T-cell (primary cell): ENCODE measurements around the gene GOLGA2. TPM values are rescaled to one million over a fixed set of nuclear protein-coding genes. Genes with fewer than 3 reads are reported as not detected.
A peak's percentile ranks its signal among the peaks of the same experiment; 100 is the strongest.
"Not testable (repeated sequence)": the region's sequence is repeated elsewhere in the genome, so short reads cannot be mapped to it uniquely, and the experiment has no call there.

Experiments
- ATAC-seq, 4 experiments: fragments of 200-7000 bp in 3 of 4; fragments of 150-1000 bp in 1 of 4; cut with Tn5 transposase; replicated peaks in 1 of 4; 1 replicate in 3 of 4; 2 replicates in 1 of 4; pipeline ENCODE4 v1.10.0; 2021; ENCODE audit warnings: moderate library complexity in 3 of 4, mild to moderate bottlenecking in 2 of 4, moderate number of reproducible peaks in 1 of 4
- CTCF ChIA-PET, 2 donors: fragments of 300-600 bp; sonication (Branson Sonifier 250); formaldehyde crosslinking; loops; one replicate each; lab custom pipeline; 2022; ENCODE audit warnings: antibody characterized with exemption in 2 of 2; lab: Charles Lee
- POLR2A ChIA-PET, 2 donors: fragments of 300-600 bp; sonication (Branson Sonifier 250); formaldehyde crosslinking; loops; one replicate each; lab custom pipeline; 2022; ENCODE audit warnings: antibody characterized with exemption in 2 of 2; lab: Charles Lee
- DNase-seq, 35 experiments: peaks; one replicate each; pipeline versions ENCODE4 v3.0.0 to v3.0.0-alpha.2; 2013 to 2023
- H3K27ac ChIP-seq: one replicate; pipeline ENCODE4 v1.5.1; 2013; ENCODE audit warnings: low read length
- H3K27me3 ChIP-seq, 2 experiments: replicated peaks in 1 of 2; 1 replicate in 1 of 2; 2 replicates in 1 of 2; pipeline versions ENCODE4 v1.6.1 to v1.7.0; 2013; ENCODE audit warnings: low read length in 1 of 2, mixed read lengths in 1 of 2; ENCODE audit not compliant: control insufficient read depth in 2 of 2, insufficient read depth in 2 of 2; ENCODE audit errors: extremely low read depth in 1 of 2
- H3K36me3 ChIP-seq, 2 donors: 1 replicate in 1 of 2; 2 replicates in 1 of 2; pipeline versions ENCODE4 v1.6.1 to v1.7.0; 2013; ENCODE audit warnings: low read length in 1 of 2; ENCODE audit not compliant: control insufficient read depth in 2 of 2, insufficient read depth in 1 of 2; ENCODE audit errors: extremely low read depth in 1 of 2
- H3K4me1 ChIP-seq, 2 experiments: 1 replicate in 1 of 2; 2 replicates in 1 of 2; pipeline versions ENCODE4 v1.6.1 to v1.7.0; 2013; ENCODE audit warnings: low read length in 2 of 2, mixed read lengths in 1 of 2; ENCODE audit not compliant: insufficient read depth in 2 of 2, control insufficient read depth in 1 of 2; ENCODE audit errors: extremely low read depth in 1 of 2
- H3K4me3 ChIP-seq, 2 donors: 1 replicate in 1 of 2; 2 replicates in 1 of 2; pipeline versions ENCODE4 v1.5.1 to v1.7.0; 2013; ENCODE audit warnings: mild to moderate bottlenecking in 2 of 2, low read length in 1 of 2, moderate library complexity in 1 of 2; ENCODE audit not compliant: control insufficient read depth in 1 of 2; ENCODE audit errors: extremely low read depth in 1 of 2
- H3K9me3 ChIP-seq: 2 replicates; pipeline ENCODE4 v1.7.0; 2013
- H3K27ac Mint-ChIP-seq, 2 donors: one replicate each; pipeline ENCODE4 v1.8.0; 2020 to 2021; ENCODE audit warnings: mild to moderate bottlenecking in 2 of 2, mixed read lengths in 2 of 2
- H3K27me3 Mint-ChIP-seq, 2 donors: one replicate each; pipeline ENCODE4 v1.8.0; 2021 to 2022; ENCODE audit warnings: mixed read lengths in 2 of 2
- H3K36me3 Mint-ChIP-seq: one replicate; pipeline ENCODE4 v1.8.0; 2021; ENCODE audit warnings: mixed read lengths
- H3K4me1 Mint-ChIP-seq, 3 donors: one replicate each; pipeline ENCODE4 v1.8.0; 2020 to 2022; ENCODE audit warnings: mixed read lengths in 3 of 3, mild to moderate bottlenecking in 1 of 3
- H3K4me3 Mint-ChIP-seq, 3 donors: one replicate each; pipeline ENCODE4 v1.8.0; 2020 to 2022; ENCODE audit warnings: mild to moderate bottlenecking in 3 of 3, mixed read lengths in 3 of 3, moderate library complexity in 3 of 3
- H3K9me3 Mint-ChIP-seq, 3 donors: one replicate each; pipeline ENCODE4 v1.8.0; 2020 to 2022; ENCODE audit warnings: mixed read lengths in 3 of 3
- WGBS: methylation state at CpG from one replicate; pipeline ENCODE4 v1.1.5; 2013; ENCODE audit warnings: missing lambda C conversion rate; ENCODE audit not compliant: insufficient coverage; 5-methylcytosine and 5-hydroxymethylcytosine counted together
- total RNA-seq, 35 experiments: library from RNA in 6 of 35; stranded (reverse) in 6 of 35; fragments of 120-200 nt in 1 of 35; gene quantifications; one replicate each; pipeline versions ENCODE4 v1.2.1 to v1.2.4 and lab custom pipeline; 2013 to 2026

Gene GOLGA2
- total RNA-seq, 5 donors from 2014 or later (not counting 1 experiment from before 2014, with no cell fraction given), result 49.6 to 71.3 (median 60.5) TPM

DNA sequence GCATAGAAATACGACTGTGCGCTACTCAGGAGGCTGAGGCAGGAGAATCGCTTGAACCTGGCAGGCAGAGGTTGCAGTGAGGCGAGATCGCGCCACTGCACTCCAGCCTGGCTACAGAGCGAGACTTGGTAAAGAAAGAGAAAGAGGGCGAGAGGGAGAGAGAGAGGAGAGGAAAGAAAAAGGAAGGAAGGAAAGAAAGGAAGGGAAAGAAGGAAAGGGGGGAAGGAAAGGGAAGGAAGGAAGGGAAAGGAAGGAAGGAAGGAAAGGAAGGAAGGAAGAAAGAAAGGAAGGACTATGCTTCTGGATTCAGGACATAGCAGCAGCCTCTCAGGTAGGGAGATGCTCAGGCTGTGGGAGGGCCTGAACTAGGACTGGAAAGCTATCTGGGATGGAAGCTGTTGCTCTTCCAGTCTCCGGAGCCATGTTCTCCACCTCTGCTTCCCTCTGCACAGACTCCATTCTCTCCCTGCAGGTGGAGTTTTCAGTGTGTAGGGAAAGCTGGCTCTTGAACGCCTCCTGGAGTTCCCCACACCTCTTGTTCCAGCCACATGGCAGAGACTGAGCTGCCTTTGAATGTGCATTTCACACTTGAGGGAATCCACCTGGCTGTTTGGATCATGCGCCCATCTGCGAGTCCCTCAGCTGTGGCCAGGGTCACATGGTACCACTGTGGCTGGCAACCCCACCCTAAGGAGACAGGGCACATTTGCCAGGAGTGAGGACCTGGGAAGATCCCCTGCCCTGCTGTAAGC, 9.4 kb upstream of the GOLGA2 start:
- no peak for ATAC-seq
- ChIA-PET POLR2A (no interaction called here), CTCF (interaction anchor here in 1 of 2 donors (0.6 kb wide), 1 partner anchor 675 kb away, joined by 4 read pairs; no protein-coding TSS in a partner anchor)
- DNase-seq, result no peak
- no peak overlapping the region for H3K27ac ChIP-seq
- H3K27me3 Mint-ChIP-seq, result no peaks in the 10 kb centered on the region
- H3K36me3 Mint-ChIP-seq, result peaks cover 13% of the 10 kb centered on the region
- H3K9me3 Mint-ChIP-seq, result no peaks in the 10 kb centered on the region
- H3K4me3 ChIP-seq, result no peak overlapping the region
- no peaks in the 10 kb centered on the region for H3K9me3 ChIP-seq
- H3K27me3 ChIP-seq, result no peaks in the 10 kb centered on the region
- no peak overlapping the region for H3K27ac Mint-ChIP-seq
- peaks cover 0 to 27% of the 10 kb centered on the region in 2 donors for H3K36me3 ChIP-seq
- no peaks in the 10 kb centered on the region for H3K4me1 ChIP-seq
- no peak overlapping the region for H3K4me3 Mint-ChIP-seq
- H3K4me1 Mint-ChIP-seq, result peaks cover 0 to under 1% (median 0%) of the 10 kb centered on the region in 3 donors
- WGBS, result 96% methylated on average over 10 of the region's 12 CpGs

DNA sequence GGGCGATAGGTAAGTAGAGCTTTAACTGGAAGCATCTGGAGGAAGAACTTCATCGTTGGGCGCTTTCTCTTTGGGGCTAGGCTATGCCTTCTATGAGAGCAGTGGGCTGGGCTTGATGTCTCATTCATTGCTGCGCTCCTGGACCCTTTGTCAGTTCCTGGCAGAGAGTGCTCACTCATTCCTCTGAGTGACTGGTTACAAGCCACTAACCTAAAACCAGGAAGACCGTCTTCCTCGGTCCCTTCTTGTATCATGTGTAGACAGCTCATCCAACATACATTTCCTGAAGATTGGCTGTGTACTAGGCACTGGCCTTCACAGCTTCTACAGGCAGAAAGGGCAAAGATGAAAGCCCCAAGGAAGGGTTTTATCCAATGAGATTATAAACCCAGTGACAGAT, 6.7 kb upstream of the GOLGA2 start:
- no peak for DNase-seq
- Histone ChIP-seq H3K4me1 (no peaks in the 10 kb centered on the region), H3K27me3 (no peaks in the 10 kb centered on the region), H3K27ac (no peak overlapping the region), H3K4me3 (no peak overlapping the region), H3K9me3 (no peaks in the 10 kb centered on the region), H3K36me3 (peaks cover 0 to 16% of the 10 kb centered on the region in 2 donors)
- Mint-ChIP-seq H3K4me1 (peaks cover 6 to 13% (median 6%) of the 10 kb centered on the region in 3 donors), H3K4me3 (no peak overlapping the region), H3K9me3 (no peaks in the 10 kb centered on the region), H3K27me3 (no peaks in the 10 kb centered on the region), H3K27ac (no peak overlapping the region), H3K36me3 (peaks cover 16% of the 10 kb centered on the region)
- ATAC-seq, result no peak
- WGBS, result 92% methylated on average over 6 of the region's 6 CpGs
- CTCF ChIA-PET, result interaction anchor here in 1 of 2 donors (1.3 kb wide), 1 partner anchor 13 kb away, joined by 3 read pairs; no protein-coding TSS in a partner anchor
- POLR2A ChIA-PET, result no interaction called here

GRCh38 chr9:128280084-128280622, 4.3 kb upstream of the GOLGA2 start:
- Mint-ChIP-seq H3K9me3 (no peaks in the 10 kb centered on the region), H3K27ac (peak overlapping the region in 1 of 2 donors; percentile 53), H3K4me3 (no peak overlapping the region), H3K36me3 (peaks cover 12% of the 10 kb centered on the region), H3K4me1 (peaks cover 21 to 31% (median 21%) of the 10 kb centered on the region in 3 donors), H3K27me3 (no peaks in the 10 kb centered on the region)
- H3K4me1 ChIP-seq, result peaks cover under 1 to 16% of the 10 kb centered on the region in 2 experiments
- ChIA-PET CTCF (no interaction called here), POLR2A (no interaction called here)
- H3K36me3 ChIP-seq, result no peaks in the 10 kb centered on the region
- no peak overlapping the region for H3K4me3 ChIP-seq
- DNase-seq, result no peak
- no peaks in the 10 kb centered on the region for H3K27me3 ChIP-seq
- H3K9me3 ChIP-seq, result no peaks in the 10 kb centered on the region
- no peak overlapping the region for H3K27ac ChIP-seq
- WGBS, result 75% methylated on average over 1 of the region's 5 CpGs
- ATAC-seq, result no peak

GRCh38 chr9:128279088-128280073, 3.6 kb upstream of the GOLGA2 start:
- H3K27me3 Mint-ChIP-seq, H3K4me3 ChIP-seq, H3K27ac Mint-ChIP-seq, POLR2A ChIA-PET, ATAC-seq, CTCF ChIA-PET, DNase-seq, H3K27me3 ChIP-seq, H3K9me3 Mint-ChIP-seq, H3K36me3 ChIP-seq, H3K27ac ChIP-seq, H3K9me3 ChIP-seq: not testable (repeated sequence)
- WGBS, result 88% methylated on average over 9 of the region's 22 CpGs
- Mint-ChIP-seq H3K4me1 (peaks cover 28 to 38% (median 29%) of the 10 kb centered on the region in 3 donors), H3K36me3 (peaks cover 12% of the 10 kb centered on the region), H3K4me3 (peak overlapping the region in 1 of 3 donors; percentile 9)
- peaks cover 3 to 21% of the 10 kb centered on the region in 2 experiments for H3K4me1 ChIP-seq

GRCh38 chr9:128276574-128277270, 915 bp upstream of the GOLGA2 start:
- POLR2A ChIA-PET, result no interaction called here

More at GRCh38 chr9:128276574-128277270, 915 bp upstream of the GOLGA2 start:
- ATAC-seq, result no peak
- CTCF ChIA-PET, result interaction anchor here in 1 of 2 donors (0.6 to 1.2 kb wide), 2 partner anchors 26 to 542 kb away, joined by 3 to 8 read pairs; partner anchors contain the start of gene ENDOG
- peak in 1 of 35 experiments; percentile 7 for DNase-seq
- no peaks in the 10 kb centered on the region for H3K27me3 ChIP-seq
- H3K4me1 ChIP-seq, result peaks cover 3 to 25% of the 10 kb centered on the region in 2 experiments
- Mint-ChIP-seq H3K36me3 (peaks cover 22% of the 10 kb centered on the region), H3K27ac (peak overlapping the region; percentile 96 to 98), H3K9me3 (no peaks in the 10 kb centered on the region), H3K4me1 (peaks cover 28 to 49% (median 39%) of the 10 kb centered on the region in 3 donors), H3K27me3 (no peaks in the 10 kb centered on the region), H3K4me3 (peak overlapping the region; percentile 93 to 97 (median 95))
- H3K4me3 ChIP-seq, result peak overlapping the region; percentile 66 to 78
- H3K27ac ChIP-seq, result peak overlapping the region; percentile 61
- H3K36me3 ChIP-seq, result peaks cover 0 to 11% of the 10 kb centered on the region in 2 donors
- H3K9me3 ChIP-seq, result no peaks in the 10 kb centered on the region
- WGBS, result 27% methylated on average over 23 of the region's 23 CpGs
